Progenitor cell of endocrine pancreas (in vitro differentiated cells): Measurements from ENCODE around the gene ACOXL. TPM values are rescaled to one million over a fixed set of nuclear protein-coding genes. Genes with fewer than 3 reads are reported as not detected.
A peak's percentile ranks its signal among the peaks of the same experiment; 100 is the strongest.

Experiments used
- DNase-seq: peaks from one replicate; pipeline ENCODE4 v3.0.0; 2021; ENCODE audit warnings: low spot score; ENCODE audit not compliant: unreplicated experiment
- H3K27ac Mint-ChIP-seq: 2 replicates; pipeline ENCODE4 v1.8.0; 2021; ENCODE audit warnings: mild to moderate bottlenecking, moderate library complexity, mixed read lengths
- H3K27me3 Mint-ChIP-seq: 2 replicates; pipeline ENCODE4 v1.8.0; 2021; ENCODE audit warnings: mixed read lengths
- H3K36me3 Mint-ChIP-seq: 2 replicates; pipeline ENCODE4 v1.8.0; 2022; ENCODE audit warnings: mixed read lengths; ENCODE audit not compliant: insufficient read depth
- H3K4me1 Mint-ChIP-seq: 2 replicates; pipeline ENCODE4 v1.8.0; 2021; ENCODE audit warnings: low read depth, mixed read lengths
- H3K4me3 Mint-ChIP-seq: 2 replicates; pipeline ENCODE4 v1.8.0; 2021; ENCODE audit warnings: low read depth, mild to moderate bottlenecking, moderate library complexity, mixed read lengths
- H3K9me3 Mint-ChIP-seq: 2 replicates; pipeline ENCODE4 v1.8.0; 2021; ENCODE audit warnings: low read depth, mixed read lengths
- total RNA-seq: library from RNA; stranded (reverse); gene quantifications from 2 replicates; pipeline ENCODE4 v1.2.1, GENCODE V29; 2021
- TF ChIP-seq, protein P1 (sequence below): fragments of 200-600 bp; sonication (generic); IDR thresholded peaks from one replicate; pipeline ENCODE4 v1.5.0; 2021; ENCODE audit warnings: antibody characterized with exemption, mild to moderate bottlenecking; ENCODE audit not compliant: unreplicated experiment

ACOXL gene
- total RNA-seq, 1 donor from 2014 or later = 0.19 TPM

DNA sequence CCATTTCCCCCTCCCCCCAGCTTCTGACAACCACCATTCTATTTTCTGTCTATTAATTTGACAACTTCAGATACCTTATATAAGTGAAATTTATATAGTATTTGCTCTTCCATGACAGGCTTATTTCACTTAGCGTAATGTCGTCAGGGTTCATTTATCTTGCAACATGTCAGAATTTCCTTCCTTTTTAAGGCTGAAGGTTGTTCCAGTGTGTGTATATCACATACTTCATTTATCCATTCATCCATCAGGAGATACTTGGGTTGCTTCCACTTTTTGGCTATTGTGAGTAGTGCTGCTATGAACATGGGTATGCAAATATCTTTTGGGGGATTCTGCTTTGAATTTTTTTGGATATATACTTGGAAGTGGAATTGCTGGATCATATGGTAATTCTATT lies 395.7 kb downstream of the ACOXL start:
- Mint-ChIP-seq H3K36me3 (peaks cover 49% of the 10 kb centered on the region), H3K4me1 (peaks cover 19% of the 10 kb centered on the region), H3K27ac (no peak overlapping the region), H3K9me3 (no peaks in the 10 kb centered on the region), H3K4me3 (no peak overlapping the region), H3K27me3 (no peaks in the 10 kb centered on the region)
- no peak for DNase-seq
- TF ChIP-seq, protein P1, sequence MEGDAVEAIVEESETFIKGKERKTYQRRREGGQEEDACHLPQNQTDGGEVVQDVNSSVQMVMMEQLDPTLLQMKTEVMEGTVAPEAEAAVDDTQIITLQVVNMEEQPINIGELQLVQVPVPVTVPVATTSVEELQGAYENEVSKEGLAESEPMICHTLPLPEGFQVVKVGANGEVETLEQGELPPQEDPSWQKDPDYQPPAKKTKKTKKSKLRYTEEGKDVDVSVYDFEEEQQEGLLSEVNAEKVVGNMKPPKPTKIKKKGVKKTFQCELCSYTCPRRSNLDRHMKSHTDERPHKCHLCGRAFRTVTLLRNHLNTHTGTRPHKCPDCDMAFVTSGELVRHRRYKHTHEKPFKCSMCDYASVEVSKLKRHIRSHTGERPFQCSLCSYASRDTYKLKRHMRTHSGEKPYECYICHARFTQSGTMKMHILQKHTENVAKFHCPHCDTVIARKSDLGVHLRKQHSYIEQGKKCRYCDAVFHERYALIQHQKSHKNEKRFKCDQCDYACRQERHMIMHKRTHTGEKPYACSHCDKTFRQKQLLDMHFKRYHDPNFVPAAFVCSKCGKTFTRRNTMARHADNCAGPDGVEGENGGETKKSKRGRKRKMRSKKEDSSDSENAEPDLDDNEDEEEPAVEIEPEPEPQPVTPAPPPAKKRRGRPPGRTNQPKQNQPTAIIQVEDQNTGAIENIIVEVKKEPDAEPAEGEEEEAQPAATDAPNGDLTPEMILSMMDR = no peak

DNA sequence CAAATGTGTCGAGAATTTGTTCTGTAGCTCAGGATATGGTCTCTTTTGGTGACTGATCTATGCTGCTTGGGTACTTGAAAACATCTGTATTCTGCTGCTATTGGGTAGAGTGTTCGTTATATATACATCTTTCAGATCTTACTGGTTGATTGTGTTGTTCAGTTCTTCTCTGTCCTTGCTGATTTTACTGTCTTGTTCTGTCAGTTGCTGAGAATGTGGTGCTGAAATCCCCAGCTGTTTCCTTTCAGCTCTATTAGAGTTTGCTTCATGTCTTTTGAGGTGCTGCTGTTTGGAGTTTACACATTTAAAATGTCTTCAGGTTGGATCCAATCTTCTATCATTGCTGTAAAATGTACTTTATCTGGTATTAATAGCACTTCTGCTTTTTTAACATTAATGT lies 401.2 kb downstream of the ACOXL start:
- H3K36me3 Mint-ChIP-seq = peaks cover 62% of the 10 kb centered on the region
- H3K27me3 Mint-ChIP-seq = no peaks in the 10 kb centered on the region
- peaks cover 5% of the 10 kb centered on the region for H3K4me1 Mint-ChIP-seq
- no peak for DNase-seq
- H3K4me3 Mint-ChIP-seq = no peak overlapping the region
- TF ChIP-seq, protein P1 = no peak
- H3K9me3 Mint-ChIP-seq = peaks cover 4% of the 10 kb centered on the region
- H3K27ac Mint-ChIP-seq = no peak overlapping the region

DNA sequence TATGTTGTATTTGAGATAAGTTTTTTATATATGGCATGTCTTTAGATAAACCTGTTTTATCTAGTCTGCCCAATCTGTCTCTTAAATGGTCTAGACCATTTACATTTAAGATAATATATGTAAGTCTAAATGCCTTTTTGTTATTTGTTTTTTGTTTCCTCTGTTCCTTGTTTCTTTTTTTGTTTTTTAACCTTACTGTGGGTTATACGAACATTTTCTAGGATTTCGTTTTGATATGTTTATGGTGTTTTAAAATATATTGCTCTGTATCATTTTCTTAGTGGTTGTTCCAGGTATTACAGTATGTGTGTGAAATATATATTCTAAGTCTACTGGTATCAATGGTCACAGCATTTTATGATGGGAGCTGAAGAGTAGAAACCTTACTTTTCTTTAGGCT lies 401.7 kb downstream of the ACOXL start:
- peaks cover 4% of the 10 kb centered on the region for H3K9me3 Mint-ChIP-seq
- no peaks in the 10 kb centered on the region for H3K27me3 Mint-ChIP-seq
- H3K27ac Mint-ChIP-seq = no peak overlapping the region
- DNase-seq = no peak
- peaks cover 5% of the 10 kb centered on the region for H3K4me1 Mint-ChIP-seq
- TF ChIP-seq, protein P1 = peak; percentile 35
- H3K36me3 Mint-ChIP-seq = peaks cover 59% of the 10 kb centered on the region
- no peak overlapping the region for H3K4me3 Mint-ChIP-seq

DNA sequence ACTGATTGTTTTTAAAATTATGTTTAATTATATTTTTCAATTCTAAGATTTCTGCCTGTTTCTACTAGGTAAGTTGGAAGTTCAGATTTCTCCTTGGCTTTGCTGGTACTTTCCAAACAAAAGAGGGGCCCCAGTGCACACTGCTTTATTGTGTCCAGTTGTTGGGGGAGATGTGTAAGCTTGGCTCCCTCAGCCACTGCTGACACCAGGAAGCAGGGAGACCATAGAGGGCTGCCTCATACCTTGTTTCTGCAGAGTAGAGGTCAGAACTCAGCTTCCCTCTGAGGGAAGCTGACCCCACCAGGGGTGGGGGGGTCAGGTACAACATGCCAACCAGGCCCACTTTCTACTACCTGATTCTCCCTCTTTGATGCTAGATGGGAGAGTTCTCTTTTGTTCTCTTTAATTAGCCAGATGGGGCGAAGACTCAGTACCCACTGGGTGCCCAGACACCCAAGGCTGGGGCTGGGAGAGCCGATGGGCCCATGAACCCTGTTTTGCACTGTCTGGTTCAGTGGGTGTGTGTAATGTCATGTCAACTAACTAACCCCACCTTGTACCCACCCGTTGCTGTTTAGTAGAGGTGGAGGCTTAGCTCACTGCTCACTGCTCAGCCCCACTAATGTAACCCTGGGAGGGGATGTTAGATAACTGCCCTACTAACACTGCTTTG lies 403.0 kb downstream of the ACOXL start:
- Mint-ChIP-seq H3K27ac (peak overlapping the region; percentile 14), H3K27me3 (no peaks in the 10 kb centered on the region), H3K9me3 (peaks cover 6% of the 10 kb centered on the region), H3K36me3 (peaks cover 59% of the 10 kb centered on the region), H3K4me3 (no peak overlapping the region), H3K4me1 (peaks cover 5% of the 10 kb centered on the region)
- no peak for DNase-seq
- TF ChIP-seq, protein P1 = no peak

DNA sequence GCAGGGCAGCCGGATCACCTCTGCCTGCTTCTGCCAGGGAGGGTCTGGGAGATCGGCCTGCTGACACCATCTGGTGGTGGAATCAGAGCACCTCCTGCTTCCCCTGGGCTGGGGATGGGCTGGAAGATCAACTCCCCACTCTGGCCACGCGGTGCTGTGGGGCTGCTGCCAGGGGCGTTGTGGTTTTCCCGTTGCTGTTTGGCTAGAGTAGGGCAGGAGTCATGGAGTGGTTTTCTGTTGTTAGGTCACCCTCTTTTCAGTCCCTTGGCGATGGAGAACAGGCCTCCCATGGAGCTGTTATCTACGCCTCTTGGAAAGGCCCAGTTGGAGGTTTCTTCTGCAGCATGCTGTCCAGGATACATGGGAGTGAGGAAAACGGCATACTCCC lies 403.5 kb downstream of the ACOXL start:
- Mint-ChIP-seq H3K4me3 (no peak overlapping the region), H3K27me3 (no peaks in the 10 kb centered on the region), H3K36me3 (peaks cover 57% of the 10 kb centered on the region), H3K27ac (peak overlapping the region; percentile 11), H3K4me1 (peaks cover 5% of the 10 kb centered on the region), H3K9me3 (peaks cover 8% of the 10 kb centered on the region)
- TF ChIP-seq, protein P1 = no peak
- DNase-seq = no peak
